MM.1S (cell line): ENCODE results near the gene KRT4.

ENCODE experiments used
- DNase-seq: peaks from one replicate; pipeline ENCODE4 v3.0.0-alpha.2; 2015
- H2AFZ ChIP-seq: fragments of 300-600 bp; sonication (generic); 2 replicates; pipeline ENCODE4 v1.6.0; 2016; ENCODE audit warnings: antibody characterized with exemption, low read length
- H3F3A ChIP-seq: fragments of 300-600 bp; sonication (generic); 2 replicates; pipeline ENCODE4 v1.6.1; 2016; ENCODE audit warnings: mild to moderate bottlenecking, antibody characterized with exemption, low read length, moderate library complexity, mixed read lengths; ENCODE audit not compliant: insufficient read depth
- H3K27ac ChIP-seq: fragments of 300-600 bp; sonication (generic); 2 replicates; pipeline ENCODE4 v1.5.1; 2016; ENCODE audit warnings: mild to moderate bottlenecking, low read length
- H3K27me3 ChIP-seq: fragments of 300-600 bp; sonication (generic); replicated peaks from 2 replicates; pipeline ENCODE4 v1.6.0; 2016; ENCODE audit warnings: low read length; ENCODE audit not compliant: insufficient read depth
- H3K36me3 ChIP-seq: fragments of 300-600 bp; sonication (generic); replicated peaks from 2 replicates; pipeline ENCODE4 v1.6.1; 2016; ENCODE audit warnings: mild to moderate bottlenecking, low read length, mixed read lengths; ENCODE audit not compliant: insufficient read depth
- H3K4me1 ChIP-seq: fragments of 300-600 bp; sonication (generic); 2 replicates; pipeline ENCODE4 v1.6.1; 2016; ENCODE audit warnings: low read length, mixed read lengths
- H3K4me2 ChIP-seq: fragments of 300-600 bp; sonication (generic); 2 replicates; pipeline ENCODE4 v1.6.0; 2016; ENCODE audit warnings: low read depth, low read length
- H3K4me3 ChIP-seq: fragments of 300-600 bp; sonication (generic); 2 replicates; pipeline ENCODE4 v1.5.1; 2016; ENCODE audit warnings: low read length, mixed read lengths
- H3K79me2 ChIP-seq: fragments of 300-600 bp; sonication (generic); 2 replicates; pipeline ENCODE4 v1.6.1; 2016; ENCODE audit warnings: mixed run types, low read length, mixed read lengths
- H3K9ac ChIP-seq: fragments of 300-600 bp; sonication (generic); 2 replicates; pipeline ENCODE4 v1.6.1; 2016; ENCODE audit warnings: low read length, mixed read lengths
- H3K9me2 ChIP-seq: fragments of 300-600 bp; sonication (generic); replicated peaks from 2 replicates; pipeline ENCODE4 v1.6.1; 2016; ENCODE audit warnings: mild to moderate bottlenecking, low read length, mixed read lengths; ENCODE audit not compliant: insufficient read depth
- H3K9me3 ChIP-seq: fragments of 300-600 bp; sonication (generic); replicated peaks from 2 replicates; pipeline ENCODE4 v1.6.1; 2016; ENCODE audit warnings: mild to moderate bottlenecking, low read length, mixed read lengths; ENCODE audit not compliant: insufficient read depth
- H4K20me1 ChIP-seq: fragments of 300-600 bp; sonication (generic); 2 replicates; pipeline ENCODE4 v1.6.1; 2016; ENCODE audit warnings: mild to moderate bottlenecking, low read length, moderate library complexity, mixed read lengths; ENCODE audit not compliant: insufficient read depth
- CTCF ChIP-seq: fragments of 300-600 bp; sonication (generic); IDR thresholded peaks from 2 replicates; pipeline ENCODE4 v1.5.1; 2016; ENCODE audit warnings: antibody characterized with exemption, low read length, mixed read lengths
- EZH2 ChIP-seq: fragments of 300-600 bp; sonication (generic); optimal IDR thresholded peaks from 2 replicates; pipeline ENCODE3; 2017; ENCODE audit warnings: low read depth, mild to moderate bottlenecking, antibody characterized with exemption, low read length, mixed read lengths
- EZH2phosphoT487 ChIP-seq: fragments of 300-600 bp; sonication (generic); IDR thresholded peaks from 2 replicates; pipeline ENCODE4 v1.6.1; 2018; ENCODE audit warnings: antibody characterized with exemption, low read length

The KRT4 gene

GRCh38 chr12:52788192-52788875 lies 25.6 kb downstream of the KRT4 start:
- TF ChIP-seq EZH2phosphoT487 (no peak), EZH2 (no peak), CTCF (no peak)
- H3K9me2 ChIP-seq = no peaks in the 10 kb centered on the region
- H3K36me3 ChIP-seq = no peaks in the 10 kb centered on the region
- H3K4me2 ChIP-seq = no peak overlapping the region
- H3K4me3 ChIP-seq = no peak overlapping the region
- no peak overlapping the region for H2AFZ ChIP-seq
- no peak for DNase-seq
- no peak overlapping the region for H3K9ac ChIP-seq
- no peaks in the 10 kb centered on the region for H3F3A ChIP-seq
- H3K4me1 ChIP-seq = no peaks in the 10 kb centered on the region
- no peaks in the 10 kb centered on the region for H3K9me3 ChIP-seq
- H3K27me3 ChIP-seq = peaks cover 73% of the 10 kb centered on the region
- H3K27ac ChIP-seq = no peak overlapping the region
- no peaks in the 10 kb centered on the region for H4K20me1 ChIP-seq
- H3K79me2 ChIP-seq = no peaks in the 10 kb centered on the region

- DNase-seq = no peak
Observed at GRCh38 chr12:52787324-52788191, 26.4 kb downstream of the KRT4 start.

GRCh38 chr12:52784909-52785308 lies 29.0 kb downstream of the KRT4 start:
- Histone ChIP-seq H3F3A (no peaks in the 10 kb centered on the region), H3K27me3 (peaks cover 53% of the 10 kb centered on the region), H3K9me2 (no peaks in the 10 kb centered on the region), H3K9me3 (no peaks in the 10 kb centered on the region), H3K36me3 (no peaks in the 10 kb centered on the region), H4K20me1 (no peaks in the 10 kb centered on the region), H3K4me2 (no peak overlapping the region), H3K4me3 (no peak overlapping the region), H3K4me1 (no peaks in the 10 kb centered on the region), H3K79me2 (no peaks in the 10 kb centered on the region), H3K27ac (no peak overlapping the region), H3K9ac (no peak overlapping the region), H2AFZ (no peak overlapping the region)
- no peak for DNase-seq
- TF ChIP-seq EZH2 (no peak), CTCF (no peak), EZH2phosphoT487 (no peak)

More at GRCh38 chr12:52787324-52788191, 26.4 kb downstream of the KRT4 start:
- Histone ChIP-seq H3K27me3 (peaks cover 68% of the 10 kb centered on the region), H4K20me1 (no peaks in the 10 kb centered on the region), H3K4me3 (no peak overlapping the region), H3K9me2 (no peaks in the 10 kb centered on the region), H3K27ac (no peak overlapping the region), H3K4me1 (no peaks in the 10 kb centered on the region), H3K36me3 (no peaks in the 10 kb centered on the region), H3K4me2 (no peak overlapping the region), H2AFZ (no peak overlapping the region), H3F3A (no peaks in the 10 kb centered on the region), H3K9me3 (no peaks in the 10 kb centered on the region), H3K79me2 (no peaks in the 10 kb centered on the region), H3K9ac (no peak overlapping the region)
- TF ChIP-seq EZH2phosphoT487 = no peak
- TF ChIP-seq CTCF = no peak
